ENCODE results near the gene NREP. TPM values are rescaled to one million over a fixed set of nuclear protein-coding genes. Genes with fewer than 3 reads are reported as not detected.
A peak's percentile ranks its signal among the peaks of the same experiment; 100 is the strongest.

Gene NREP
- total and polyA plus RNA-seq, 8 donors = 33.9 to 1,154 (median 1,003) TPM

GRCh38 chr5:111697215-111697614, 59.8 kb downstream of the NREP start:
- H3K27me3 ChIP-seq = no peaks in the 10 kb centered on the region
- ATAC-seq = peak; percentile 19
- DNase-seq = peak in 2 of 4 donors; percentile 42 to 60

GRCh38 chr5:111695991-111696390, 61.0 kb downstream of the NREP start:
- H3K4me1 ChIP-seq = peaks cover 12 to 15% of the 10 kb centered on the region in 2 donors
- no peak for ATAC-seq
- TF ChIP-seq CTCF (IDR thresholded peaks at IDR 0.05) = no peak
- no peaks in the 10 kb centered on the region for H3K9me3 ChIP-seq
- no peak for DNase-seq
- no peak overlapping the region for H3K27ac ChIP-seq
- H3K36me3 ChIP-seq = no peaks in the 10 kb centered on the region
- no peak overlapping the region for H3K4me3 ChIP-seq
- no peaks in the 10 kb centered on the region for H3K27me3 ChIP-seq
- intact Hi-C loops (cut with DNase I) = no loop called here

More at GRCh38 chr5:111697215-111697614, 59.8 kb downstream of the NREP start:
- H3K36me3 ChIP-seq = no peaks in the 10 kb centered on the region
- peak overlapping the region in 1 of 2 donors; percentile 14 for H3K27ac ChIP-seq
- H3K4me1 ChIP-seq = peaks cover 12 to 15% of the 10 kb centered on the region in 2 donors
- H3K4me3 ChIP-seq = no peak overlapping the region
- H3K9me3 ChIP-seq = no peaks in the 10 kb centered on the region
- intact Hi-C loops (cut with DNase I) = no loop called here
- no peak for TF ChIP-seq CTCF (IDR thresholded peaks at IDR 0.05)

GRCh38 chr5:111694133-111694532, 62.9 kb downstream of the NREP start:
- Histone ChIP-seq H3K36me3 (no peaks in the 10 kb centered on the region), H3K27me3 (no peaks in the 10 kb centered on the region), H3K4me3 (no peak overlapping the region), H3K4me1 (peaks cover 12 to 15% of the 10 kb centered on the region in 2 donors), H3K9me3 (no peaks in the 10 kb centered on the region), H3K27ac (no peak overlapping the region)
- ATAC-seq (no peak), DNase-seq (no peak)
- TF ChIP-seq CTCF (IDR thresholded peaks at IDR 0.05) = no peak
- intact Hi-C loops (cut with DNase I) = no loop called here

- ATAC-seq = no peak
Measured at GRCh38 chr5:111691914-111692313, 65.1 kb downstream of the NREP start.

GRCh38 chr5:111691508-111691907, 65.5 kb downstream of the NREP start:
- H3K36me3 ChIP-seq = no peaks in the 10 kb centered on the region
- no peak overlapping the region for H3K27ac ChIP-seq
- no peak for ATAC-seq
- TF ChIP-seq CTCF (IDR thresholded peaks at IDR 0.05) = no peak
- H3K27me3 ChIP-seq = no peaks in the 10 kb centered on the region
- H3K4me1 ChIP-seq = no peaks in the 10 kb centered on the region
- intact Hi-C loops (cut with DNase I) = no loop called here
- H3K9me3 ChIP-seq = no peaks in the 10 kb centered on the region
- H3K4me3 ChIP-seq = no peak overlapping the region
- no peak for DNase-seq

More at GRCh38 chr5:111691914-111692313, 65.1 kb downstream of the NREP start:
- H3K9me3 ChIP-seq = no peaks in the 10 kb centered on the region
- no peaks in the 10 kb centered on the region for H3K36me3 ChIP-seq
- no peak for DNase-seq
- TF ChIP-seq CTCF (IDR thresholded peaks at IDR 0.05) = no peak
- no peak overlapping the region for H3K27ac ChIP-seq
- H3K4me1 ChIP-seq = peaks cover 0 to 2% of the 10 kb centered on the region in 2 donors
- no peaks in the 10 kb centered on the region for H3K27me3 ChIP-seq
- H3K4me3 ChIP-seq = no peak overlapping the region
- intact Hi-C loops (cut with DNase I) = no loop called here
